Ureter (tissue), 1 donor: ENCODE measurements around the gene MLXIPL. TPM values are rescaled to one million over a fixed set of nuclear protein-coding genes. Genes with fewer than 3 reads are reported as not detected.
"Not testable (repeated sequence)": the region's sequence is repeated elsewhere in the genome, so short reads cannot be mapped to it uniquely, and the experiment has no call there.

Experiments
- DNase-seq: peaks from one replicate; pipeline ENCODE4 v3.0.0-alpha.2; 2020; ENCODE audit warnings: low spot score
- total RNA-seq: library from RNA; stranded (reverse); gene quantifications from one replicate; pipeline ENCODE4 v1.2.4, GENCODE V29; 2023
- donor health status: DM: yes; HTN: yes; CAD: no.

MLXIPL gene
- total RNA-seq, 1 donor from 2014 or later: 4.6 TPM

- no peak for DNase-seq
Observed at GRCh38 chr7:73612598-73613269, 11.6 kb downstream of the MLXIPL start.

GRCh38 chr7:73611017-73611555, 13.2 kb downstream of the MLXIPL start:
- DNase-seq: no peak

GRCh38 chr7:73610105-73610504, 14.2 kb downstream of the MLXIPL start:
- no peak for DNase-seq

- DNase-seq: not testable (repeated sequence)
Observed at GRCh38 chr7:73607692-73607983, 16.7 kb downstream of the MLXIPL start.

- no peak for DNase-seq
Observed at GRCh38 chr7:73606801-73607691, 17.3 kb downstream of the MLXIPL start.

- no peak for DNase-seq
Observed at GRCh38 chr7:73605601-73606220, 18.6 kb downstream of the MLXIPL start.

- no peak for DNase-seq
Observed at GRCh38 chr7:73602721-73603651, 21.3 kb downstream of the MLXIPL start.

- DNase-seq: no peak
Observed at GRCh38 chr7:73599916-73600315, 24.4 kb downstream of the MLXIPL start.

GRCh38 chr7:73599151-73599882, 25.0 kb downstream of the MLXIPL start:
- no peak for DNase-seq

GRCh38 chr7:73597978-73598782, 26.1 kb downstream of the MLXIPL start:
- DNase-seq: no peak

GRCh38 chr7:73596191-73597065, 27.9 kb downstream of the MLXIPL start:
- no peak for DNase-seq

GRCh38 chr7:73595358-73595757, 29.0 kb downstream of the MLXIPL start:
- no peak for DNase-seq

GRCh38 chr7:73593207-73594045, 30.9 kb downstream of the MLXIPL start:
- DNase-seq: no peak

GRCh38 chr7:73586911-73587310, 37.4 kb downstream of the MLXIPL start:
- no peak for DNase-seq

GRCh38 chr7:73585196-73585595, 39.1 kb downstream of the MLXIPL start:
- DNase-seq: no peak

GRCh38 chr7:73582664-73583202, 41.6 kb downstream of the MLXIPL start:
- DNase-seq: no peak

- DNase-seq: not testable (repeated sequence)
Observed at GRCh38 chr7:73581006-73581405, 43.3 kb downstream of the MLXIPL start.
